GM21723 (cell line): ENCODE data around the gene HMMR.

Source experiments
- ATAC-seq: cut with Tn5 transposase; IDR thresholded peaks from one replicate; pipeline ENCODE4 v1.9.1; 2021; ENCODE audit warnings: mild to moderate bottlenecking, moderate library complexity; ENCODE audit not compliant: unreplicated experiment

The HMMR gene

DNA sequence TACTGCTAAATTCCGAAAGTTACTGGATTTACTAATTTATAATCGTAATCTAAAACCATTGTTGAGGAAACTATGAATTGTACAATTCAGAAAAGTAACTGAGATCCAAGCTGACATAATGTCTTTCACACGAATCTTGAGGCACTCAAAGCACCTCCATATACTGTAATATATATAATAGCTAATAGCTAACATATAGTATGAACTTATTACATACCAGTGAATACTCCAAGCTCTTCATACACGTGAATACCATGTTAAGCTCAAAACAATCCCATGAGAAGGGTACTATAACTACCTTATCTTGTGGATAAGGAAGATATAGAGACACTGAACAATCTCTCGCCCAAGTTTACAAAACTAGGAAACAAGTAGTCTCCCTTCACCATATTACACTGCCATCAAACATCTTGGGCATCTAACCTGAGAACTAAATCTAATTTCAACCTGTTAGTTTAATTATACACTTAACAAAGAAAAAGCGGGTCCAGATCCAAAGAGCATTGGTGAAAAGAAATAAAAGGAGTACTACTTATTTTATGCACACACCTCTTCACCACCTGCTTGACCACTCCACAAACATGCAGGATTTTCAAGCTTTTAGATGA is 1.6 kb upstream of the HMMR start:
- no peak for ATAC-seq

DNA sequence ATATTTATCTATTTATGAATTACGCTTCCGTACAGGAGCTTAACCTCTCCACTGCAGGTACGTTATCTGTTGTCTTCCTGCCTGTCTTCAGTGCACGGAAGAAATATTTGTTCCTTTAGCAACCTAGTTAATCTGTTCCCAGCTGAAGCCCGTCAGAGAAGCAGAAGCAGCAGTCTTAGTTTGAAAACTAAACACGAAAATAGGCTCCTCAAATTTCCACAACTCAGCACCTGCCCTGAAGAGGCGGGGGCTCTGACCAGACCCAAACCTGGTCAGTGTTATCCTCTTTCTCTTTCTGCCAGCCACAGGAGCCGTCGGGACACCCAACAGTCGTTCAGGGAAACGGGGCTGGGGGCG is 992 bp upstream of the HMMR start:
- ATAC-seq: peak; percentile 2

DNA sequence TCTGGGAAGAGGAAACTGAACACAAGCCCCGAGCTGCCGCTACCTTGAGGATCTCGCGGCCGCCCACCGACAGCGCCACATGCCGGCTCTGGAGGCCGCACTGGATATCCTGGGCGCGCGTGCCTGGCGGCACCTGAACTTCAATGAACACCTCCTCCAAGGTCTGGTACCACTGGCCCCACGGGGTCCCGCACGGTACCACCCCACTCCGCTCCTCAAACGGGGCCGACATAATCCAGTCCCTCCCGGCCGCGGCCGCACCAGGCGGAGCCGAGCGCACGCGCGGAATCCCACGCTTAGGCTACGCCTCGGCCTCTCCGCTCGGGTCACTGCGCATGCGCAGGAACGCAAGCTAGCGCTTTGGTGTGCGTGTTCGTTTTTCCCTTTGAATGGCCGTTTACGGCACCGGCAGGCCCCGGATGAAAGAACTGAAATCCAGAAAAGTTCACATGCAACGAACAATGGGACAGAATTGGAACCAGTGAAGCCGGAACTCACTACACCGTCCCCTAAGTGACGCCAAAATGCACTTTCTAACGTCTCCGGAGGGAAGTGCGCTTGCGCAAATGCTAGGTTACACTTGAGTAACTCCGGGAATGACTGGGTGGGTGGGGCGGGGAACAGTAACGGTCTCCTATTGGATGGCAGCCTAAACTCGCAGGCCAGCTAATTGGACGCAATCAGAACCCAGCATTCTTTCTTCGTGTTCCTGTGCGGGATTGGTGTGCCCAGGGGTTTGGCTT is 442 bp upstream of the HMMR start, which contains the start of gene NUDCD2:
TSS of gene NUDCD2 (minus strand) at position 284 of the 743 bp plus-strand sequence. CDS start at position 232, 52 bp downstream.
- ATAC-seq: peak; percentile 80

DNA sequence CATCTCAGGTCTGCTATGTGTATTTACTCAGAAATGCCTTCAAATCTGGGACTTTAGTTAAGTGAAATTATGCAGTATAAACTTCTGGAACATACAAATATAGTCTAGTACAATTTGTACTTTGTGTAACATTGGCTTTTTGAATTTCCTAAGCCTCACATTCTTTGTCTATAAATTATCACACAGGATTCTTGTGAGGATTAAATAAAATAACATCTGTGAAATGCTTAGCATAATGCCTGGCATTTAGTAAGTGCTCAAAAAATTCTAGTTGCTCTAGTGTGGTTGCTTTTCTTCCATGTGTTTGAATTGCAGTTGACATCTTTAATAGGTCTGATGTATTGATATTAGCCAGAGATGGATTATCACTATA is 2.6 kb downstream of the HMMR start:
- no peak for ATAC-seq

- ATAC-seq: no peak
Measured at GRCh38 chr5:163467682-163468081, 7.2 kb downstream of the HMMR start.

GRCh38 chr5:163473635-163474243 is 13.3 kb downstream of the HMMR start:
- peak; percentile 91 for ATAC-seq

- no peak for ATAC-seq
Measured at GRCh38 chr5:163475411-163475810, 15.0 kb downstream of the HMMR start.

DNA sequence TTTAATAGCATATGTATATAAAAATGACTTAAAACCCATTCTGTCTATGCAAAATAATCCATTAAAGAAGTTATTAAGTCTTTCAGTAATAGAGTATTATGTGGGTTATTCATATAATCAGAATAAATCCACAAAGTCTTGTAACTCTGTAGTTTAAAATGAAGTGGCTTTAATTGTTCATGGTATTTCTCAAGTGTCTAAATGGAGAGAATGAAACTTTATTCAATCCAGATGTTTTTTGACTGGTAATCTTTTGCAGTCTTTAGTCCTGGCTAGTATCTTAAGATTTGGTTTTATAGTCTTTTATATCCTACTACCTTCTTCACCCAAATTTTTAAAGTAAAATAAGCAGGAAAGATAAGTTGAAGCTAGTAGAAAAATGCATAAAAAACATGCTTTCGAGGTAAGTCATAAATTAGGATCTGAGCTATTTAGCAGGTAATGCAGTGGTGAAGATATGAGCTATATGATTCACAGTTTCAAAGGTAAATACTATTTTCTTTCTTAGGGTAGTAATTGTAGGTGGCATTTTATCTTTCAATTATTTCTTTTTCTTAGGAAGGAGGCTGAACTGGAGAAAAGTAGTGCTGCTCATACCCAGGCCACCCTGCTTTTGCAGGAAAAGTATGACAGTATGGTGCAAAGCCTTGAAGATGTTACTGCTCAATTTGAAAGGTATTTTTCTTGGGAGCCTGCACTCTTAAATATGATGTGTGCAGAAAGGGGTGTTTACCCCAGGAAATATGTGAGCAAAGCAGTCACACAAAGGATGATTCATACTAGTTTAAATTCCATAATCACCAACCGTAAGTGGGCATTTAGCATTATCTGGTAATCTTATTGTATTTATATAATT is 17.9 kb downstream of the HMMR start:
- ATAC-seq: no peak

GRCh38 chr5:163478982-163479271 is 18.5 kb downstream of the HMMR start:
- no peak for ATAC-seq

DNA sequence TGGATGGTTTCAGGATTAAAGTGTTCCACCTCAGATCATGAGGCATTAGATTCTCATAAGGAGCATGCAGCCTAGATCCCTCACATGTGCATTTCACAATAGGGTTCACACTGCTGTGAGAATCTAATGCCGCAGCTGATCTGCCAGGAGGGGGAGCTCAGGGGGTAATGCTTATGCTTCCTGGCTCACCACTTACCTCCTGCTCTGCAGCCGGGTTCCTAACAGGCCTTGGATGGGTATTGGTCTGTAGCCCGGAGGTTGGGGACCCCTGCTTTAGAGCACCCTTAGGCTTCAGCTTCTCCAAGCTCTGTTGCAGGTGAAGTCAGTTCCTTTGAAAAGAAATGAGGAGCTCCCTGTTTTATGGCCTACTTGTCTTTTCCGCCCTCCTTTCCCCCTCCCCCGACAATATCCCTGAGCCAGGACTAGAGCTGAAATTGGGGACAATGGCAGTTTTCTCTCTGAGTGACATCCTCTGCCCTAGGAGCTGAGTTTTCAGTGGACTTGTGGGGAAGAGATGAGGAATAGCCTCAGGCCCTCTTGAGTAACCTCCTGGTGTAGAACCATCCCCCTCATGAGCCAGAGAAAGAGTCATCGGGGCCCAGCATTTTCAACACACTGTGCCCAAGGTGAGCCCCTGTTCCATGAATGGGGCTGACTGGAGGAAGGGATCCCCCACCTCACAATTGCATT is 28.8 kb downstream of the HMMR start:
- ATAC-seq: no peak

DNA sequence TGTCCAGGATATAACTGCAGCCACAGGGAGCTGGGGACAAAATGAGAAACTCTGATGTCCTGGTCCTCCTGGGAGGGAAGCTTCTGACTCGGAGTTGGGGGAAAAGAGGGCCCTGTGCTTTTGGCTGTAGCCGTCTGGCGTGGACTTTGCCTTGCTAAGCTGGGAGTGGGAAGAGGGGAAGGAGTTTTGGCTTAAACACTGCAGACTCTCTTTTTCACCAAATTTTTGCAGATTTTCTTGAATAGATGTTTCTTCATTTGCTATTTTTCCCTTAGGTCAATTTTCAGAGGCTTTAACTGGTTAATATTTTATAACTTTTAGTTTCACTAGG is 29.3 kb downstream of the HMMR start:
- ATAC-seq: no peak

DNA sequence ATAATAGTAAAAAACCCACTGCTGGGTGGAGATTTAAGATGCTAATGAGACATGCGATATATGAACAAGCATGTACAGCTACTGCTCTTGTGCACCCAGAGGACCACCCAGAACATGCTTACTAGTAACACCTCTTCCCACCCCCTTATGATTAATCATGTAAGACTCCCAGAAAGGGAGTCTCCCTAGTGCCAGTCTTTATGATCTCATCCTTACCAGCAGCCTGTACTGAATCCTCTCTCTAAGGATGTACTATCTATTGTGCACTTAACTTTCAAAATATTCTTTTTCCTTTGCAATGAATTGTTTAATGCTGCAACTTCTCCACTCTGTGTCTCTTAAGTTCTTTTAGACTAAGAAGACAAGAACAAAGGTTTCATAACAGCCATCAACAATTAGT is 35.9 kb downstream of the HMMR start:
- no peak for ATAC-seq

GRCh38 chr5:163497315-163497714 is 36.9 kb downstream of the HMMR start:
- ATAC-seq: no peak

DNA sequence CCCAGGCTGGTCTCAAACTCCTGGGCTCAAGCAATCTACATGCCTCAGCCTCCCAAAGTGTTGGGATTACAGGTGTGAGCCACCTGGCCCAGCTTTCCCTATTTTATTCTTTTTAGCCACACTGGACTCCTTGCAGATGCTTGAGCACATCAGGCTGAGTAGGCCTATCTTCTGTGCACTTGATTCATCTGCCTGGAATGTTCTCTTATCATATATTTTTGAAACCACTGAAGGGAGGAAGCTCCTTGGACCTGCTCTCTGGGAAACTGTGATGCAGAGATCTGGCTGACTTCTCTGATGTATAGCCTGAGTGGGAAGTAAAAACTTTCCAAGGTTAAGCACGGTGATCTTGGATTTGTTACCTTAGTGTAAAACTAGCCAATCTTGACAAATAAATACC is 38.5 kb downstream of the HMMR start:
- ATAC-seq: no peak

DNA sequence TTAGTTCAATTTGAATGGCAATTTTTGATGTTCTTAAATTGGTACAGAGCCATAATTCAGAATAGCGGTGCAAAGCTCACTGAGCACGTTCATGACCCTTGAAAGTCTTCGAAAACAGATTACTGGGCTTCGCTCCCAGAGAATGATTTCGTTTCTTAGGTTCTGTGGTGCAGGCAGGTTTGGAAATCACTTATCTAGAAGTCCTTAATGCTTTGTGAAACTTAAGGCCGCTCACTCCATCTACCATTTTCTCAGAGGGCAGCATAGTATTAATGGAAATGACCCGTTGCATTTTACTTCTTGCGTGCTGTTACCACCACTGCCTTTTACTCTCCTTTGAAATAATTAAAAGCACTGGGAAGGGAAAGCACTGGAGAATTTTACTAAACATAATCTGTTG is 42.1 kb downstream of the HMMR start:
- ATAC-seq: no peak

- ATAC-seq: peak; percentile 11
Measured at GRCh38 chr5:163503106-163504078, 43.0 kb downstream of the HMMR start.

DNA sequence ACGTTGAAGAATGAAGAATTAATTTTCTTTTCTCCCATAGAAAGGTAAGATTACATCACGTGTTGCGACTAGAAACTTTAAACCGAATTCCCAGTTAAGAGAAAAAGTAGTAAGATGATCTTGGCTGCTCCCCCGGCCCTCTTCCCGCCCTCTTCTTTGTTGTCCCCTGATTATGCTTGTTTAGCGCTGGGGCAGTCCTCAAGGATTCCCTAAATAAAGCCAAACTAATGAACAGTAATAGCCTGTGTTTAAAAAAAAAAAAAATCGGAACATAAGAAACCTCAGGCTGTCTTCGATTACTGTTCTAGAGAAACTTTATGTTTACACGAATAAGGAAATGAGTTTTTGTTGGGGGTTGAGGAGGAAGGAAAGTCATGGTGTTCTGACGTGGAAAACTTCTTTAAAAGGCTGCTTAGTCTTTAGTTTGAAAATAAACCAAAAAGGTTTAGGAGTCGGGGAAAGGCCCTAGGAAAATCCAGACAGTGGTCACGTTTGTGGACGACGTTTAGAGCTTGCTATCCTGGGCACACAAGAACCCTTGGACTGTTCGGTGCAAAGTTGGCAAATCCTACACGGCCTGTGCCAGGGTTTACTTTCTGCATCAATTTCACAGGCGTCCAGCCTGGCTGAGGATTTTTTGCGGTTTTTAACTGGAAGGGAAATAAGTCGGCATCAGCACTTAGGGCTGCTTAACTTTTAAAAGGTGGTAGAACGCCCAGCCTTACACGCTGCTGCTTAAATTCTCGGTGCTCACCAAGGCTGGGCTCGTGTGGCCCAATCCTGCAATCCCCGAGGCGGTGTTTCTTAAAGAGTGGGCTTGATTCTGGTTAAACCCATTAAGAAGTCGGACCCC is 43.9 kb downstream of the HMMR start:
- no peak for ATAC-seq

DNA sequence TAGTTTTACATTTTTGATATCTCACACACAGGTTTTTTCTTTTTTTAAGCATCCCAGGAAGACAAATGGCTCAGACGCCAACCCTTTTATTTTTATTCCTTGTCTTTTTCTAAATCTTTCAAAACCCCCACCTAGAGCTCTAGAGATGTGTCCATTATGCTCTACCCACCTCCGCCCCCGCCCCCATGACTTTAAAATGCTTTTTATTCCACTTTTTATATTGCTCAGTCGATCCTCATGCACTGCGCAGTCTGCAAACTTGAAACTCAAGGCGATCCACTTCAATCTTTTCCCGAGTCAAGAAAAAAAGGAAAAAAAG is 44.6 kb downstream of the HMMR start:
- ATAC-seq: peak; percentile 3

DNA sequence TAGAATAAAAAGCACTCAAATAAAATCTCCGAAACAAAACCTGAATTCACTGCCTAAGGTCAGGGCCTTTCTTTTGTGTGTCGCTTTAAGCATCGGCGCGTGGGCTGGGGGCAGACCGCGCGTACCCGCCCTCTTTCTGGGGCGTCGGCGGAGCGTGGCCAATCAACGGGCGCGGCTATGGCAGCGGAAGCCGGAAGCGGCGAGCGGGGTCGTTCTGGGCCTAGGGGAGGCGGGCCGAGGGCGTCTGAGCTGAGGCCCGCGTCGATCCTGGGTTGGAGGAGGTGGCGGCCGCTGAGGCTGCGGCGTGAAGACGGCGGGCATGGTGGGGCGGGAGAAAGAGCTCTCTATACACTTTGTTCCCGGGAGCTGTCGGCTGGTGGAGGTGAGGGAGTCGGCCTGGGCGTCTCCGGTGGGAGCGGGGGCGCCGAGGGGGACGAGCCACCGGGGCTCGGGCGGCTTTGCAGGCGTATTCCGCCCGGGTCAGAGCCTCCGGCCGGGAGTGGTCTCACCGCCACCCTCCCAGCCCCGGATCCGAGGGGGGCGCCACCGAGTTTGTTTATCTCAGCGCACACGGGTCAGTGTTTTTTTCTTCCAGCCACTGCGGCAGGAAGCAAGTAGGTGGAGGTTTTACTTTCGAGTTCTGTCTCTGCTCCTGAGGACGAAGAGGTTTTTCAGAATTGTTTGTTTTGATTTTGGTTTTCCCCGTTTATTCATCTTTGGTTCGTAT is 45.1 kb downstream of the HMMR start, which contains the start of gene MAT2B:
TSS of gene MAT2B (plus strand) at position 252 of the 727 bp plus-strand sequence. CDS start at position 320, 68 bp downstream.
- peak; percentile 87 for ATAC-seq
